NB4 (cell line): ENCODE results near the gene TEAD1.

Experiments used
- DNase-seq: peaks from one replicate; pipeline ENCODE4 v3.0.0; 2010; ENCODE audit warnings: low read depth
- H3K4me3 ChIP-seq: one replicate; pipeline ENCODE4 v1.5.1; 2011; ENCODE audit warnings: mild to moderate bottlenecking, low read depth, low read length, moderate library complexity
- CTCF ChIP-seq: IDR thresholded peaks from one replicate; pipeline ENCODE4 v1.5.1; 2012; ENCODE audit warnings: low read depth, low read length
- MAX ChIP-seq: IDR thresholded peaks from 2 replicates; pipeline ENCODE4 v1.6.1; 2011; ENCODE audit warnings: low read depth, low read length
- MYC ChIP-seq: IDR thresholded peaks from 2 replicates; pipeline ENCODE4 v1.6.1; 2011; ENCODE audit warnings: low read depth, low read length
- POLR2A ChIP-seq: IDR thresholded peaks from 2 replicates; pipeline ENCODE4 v1.6.1; 2011; ENCODE audit warnings: mild to moderate bottlenecking; ENCODE audit not compliant: insufficient read length; ENCODE audit errors: extremely low read depth

TEAD1 gene

GRCh38 chr11:12792590-12792989, 118.4 kb downstream of the TEAD1 start:
- H3K4me3 ChIP-seq: no peak overlapping the region
- no peak for TF ChIP-seq MAX
- TF ChIP-seq POLR2A: no peak
- TF ChIP-seq CTCF: no peak
- no peak for TF ChIP-seq MYC
- no peak for DNase-seq

DNA sequence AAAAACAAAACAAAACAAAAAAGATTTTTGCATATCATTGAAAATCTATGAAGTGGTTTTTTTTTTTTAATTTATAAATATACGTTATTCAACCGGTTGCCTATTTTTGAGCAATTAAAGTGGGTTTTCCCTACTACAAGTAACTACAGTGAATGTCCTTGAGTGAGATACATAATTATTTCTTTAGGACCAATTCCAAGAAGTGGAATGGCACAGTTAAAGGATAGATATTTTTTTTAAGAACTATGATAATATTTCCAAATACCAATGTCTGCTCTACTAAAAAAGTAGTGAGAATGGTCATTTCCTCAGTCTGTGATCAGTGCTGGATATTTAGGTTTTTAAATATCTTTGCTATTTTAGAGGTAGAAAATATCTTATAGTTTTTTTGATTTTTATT, 118.8 kb downstream of the TEAD1 start:
- TF ChIP-seq CTCF (no peak), MYC (no peak), MAX (no peak), POLR2A (no peak)
- no peak overlapping the region for H3K4me3 ChIP-seq
- no peak for DNase-seq

DNA sequence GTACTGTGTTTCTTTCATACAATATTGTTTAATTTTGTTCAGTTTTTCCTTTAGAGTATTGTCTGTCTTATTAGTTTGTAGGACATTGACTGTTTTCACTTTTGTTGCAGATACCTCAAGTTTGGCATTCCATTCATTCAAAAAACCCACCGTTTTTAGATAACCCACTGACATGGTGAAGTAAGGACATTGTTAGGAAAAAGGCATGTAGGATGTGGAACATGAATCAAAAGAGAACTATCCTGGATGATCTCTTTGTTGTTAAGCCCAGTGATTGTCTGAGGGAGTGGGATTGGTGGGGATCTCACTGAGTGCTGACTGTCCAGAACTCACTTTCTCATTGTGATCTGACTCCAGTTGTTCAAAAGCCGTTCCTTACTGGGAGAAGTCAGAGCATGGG, 119.3 kb downstream of the TEAD1 start:
- no peak overlapping the region for H3K4me3 ChIP-seq
- no peak for TF ChIP-seq MYC
- TF ChIP-seq MAX: no peak
- no peak for TF ChIP-seq CTCF
- no peak for TF ChIP-seq POLR2A
- DNase-seq: no peak

GRCh38 chr11:12794576-12795230, 120.5 kb downstream of the TEAD1 start:
- no peak for DNase-seq
- no peak overlapping the region for H3K4me3 ChIP-seq
- TF ChIP-seq MYC (no peak), MAX (no peak), POLR2A (no peak), CTCF (no peak)

- H3K4me3 ChIP-seq: no peak overlapping the region
- TF ChIP-seq MAX (no peak), MYC (no peak)
- no peak for DNase-seq
These were observed 123.8 kb downstream of the TEAD1 start for GRCh38 chr11:12797996-12798395.

- H3K4me3 ChIP-seq: no peak overlapping the region
- DNase-seq: no peak
- no peak for TF ChIP-seq POLR2A
- TF ChIP-seq MAX: no peak
- TF ChIP-seq MYC: no peak
- TF ChIP-seq CTCF: no peak
These were observed 124.4 kb downstream of the TEAD1 start for GRCh38 chr11:12798609-12799011.
